ENCODE data around the gene SON.

Gene SON

DNA sequence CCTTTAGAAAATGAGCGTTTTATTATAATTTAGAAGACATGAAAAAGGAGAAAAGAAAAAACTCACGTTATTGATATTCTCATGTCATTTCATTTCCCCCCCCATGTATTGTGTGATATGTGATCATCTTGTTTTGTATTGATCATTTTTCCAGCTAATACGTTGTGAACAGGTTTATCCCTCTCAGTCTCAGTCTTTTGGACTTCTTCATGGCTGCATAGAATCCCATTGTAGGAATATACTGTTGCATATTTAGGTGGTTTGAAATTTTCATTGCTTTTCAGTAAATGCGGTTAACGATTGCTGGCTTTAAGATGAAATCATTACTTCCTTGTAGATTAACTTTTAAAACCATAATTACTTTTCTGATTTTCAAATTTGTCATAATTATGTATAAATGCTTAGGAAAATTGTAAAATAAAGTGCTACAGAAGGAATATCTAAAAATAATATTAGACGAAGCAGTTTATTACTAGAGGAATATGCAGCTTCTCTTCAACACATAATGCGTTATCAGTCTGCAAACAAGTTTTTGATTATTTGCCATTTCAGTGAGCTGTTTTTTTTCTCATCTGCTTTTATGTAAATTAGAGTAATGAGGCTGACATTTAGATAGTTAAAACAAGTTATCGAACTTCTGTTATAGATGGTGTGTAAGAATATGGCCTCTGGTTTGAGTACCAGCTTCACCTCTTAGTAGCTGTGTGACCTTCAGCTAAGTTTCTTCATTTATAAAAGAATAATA, 1.8 kb downstream of the SON start:
- in situ Hi-C loops (cut with MboI; ENCODE audit: low sequenced_read_pairs): no loop called here

DNA sequence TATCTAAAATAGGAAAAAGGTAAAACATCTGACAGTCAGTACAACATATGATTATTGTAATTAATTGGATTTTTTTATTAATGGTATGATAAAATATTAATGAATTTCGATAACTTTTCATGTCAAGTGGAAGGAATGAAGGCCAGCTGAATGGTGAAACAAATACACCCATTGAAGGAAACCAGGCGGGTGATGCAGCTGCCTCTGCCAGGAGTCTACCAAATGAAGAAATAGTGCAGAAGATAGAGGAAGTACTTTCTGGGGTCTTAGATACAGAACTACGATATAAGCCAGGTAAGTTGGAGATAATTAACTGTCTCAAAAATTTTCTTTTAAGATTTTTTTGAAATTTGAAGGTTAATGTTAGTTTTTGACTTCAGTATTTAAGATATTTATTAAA, 3.2 kb downstream of the SON start:
- in situ Hi-C loops (cut with MboI; ENCODE audit: low sequenced_read_pairs): no loop called here

DNA sequence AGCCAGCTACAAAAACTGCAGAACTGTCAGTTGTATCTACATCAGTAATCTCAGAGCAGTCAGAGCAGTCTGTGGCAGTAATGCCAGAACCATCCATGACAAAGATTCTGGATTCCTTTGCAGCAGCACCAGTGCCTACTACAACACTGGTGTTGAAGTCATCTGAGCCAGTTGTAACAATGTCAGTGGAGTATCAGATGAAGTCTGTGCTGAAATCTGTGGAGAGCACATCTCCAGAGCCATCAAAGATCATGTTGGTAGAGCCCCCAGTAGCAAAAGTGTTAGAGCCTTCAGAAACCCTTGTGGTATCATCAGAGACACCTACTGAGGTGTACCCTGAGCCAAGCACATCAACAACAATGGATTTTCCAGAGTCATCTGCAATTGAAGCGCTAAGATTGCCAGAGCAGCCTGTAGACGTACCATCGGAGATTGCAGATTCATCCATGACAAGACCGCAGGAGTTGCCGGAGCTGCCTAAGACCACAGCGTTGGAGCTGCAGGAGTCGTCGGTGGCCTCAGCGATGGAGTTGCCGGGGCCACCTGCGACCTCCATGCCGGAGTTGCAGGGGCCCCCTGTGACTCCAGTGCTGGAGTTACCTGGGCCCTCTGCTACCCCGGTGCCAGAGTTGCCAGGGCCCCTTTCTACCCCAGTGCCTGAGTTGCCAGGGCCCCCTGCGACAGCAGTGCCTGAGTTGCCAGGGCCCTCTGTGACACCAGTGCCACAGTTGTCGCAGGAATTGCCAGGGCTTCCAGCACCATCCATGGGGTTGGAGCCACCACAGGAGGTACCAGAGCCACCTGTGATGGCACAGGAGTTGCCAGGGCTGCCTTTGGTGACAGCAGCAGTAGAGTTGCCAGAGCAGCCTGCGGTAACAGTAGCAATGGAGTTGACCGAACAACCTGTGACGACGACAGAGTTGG, 7.3 kb downstream of the SON start:
- in situ Hi-C loops (cut with MboI; ENCODE audit: low sequenced_read_pairs): no loop called here

DNA sequence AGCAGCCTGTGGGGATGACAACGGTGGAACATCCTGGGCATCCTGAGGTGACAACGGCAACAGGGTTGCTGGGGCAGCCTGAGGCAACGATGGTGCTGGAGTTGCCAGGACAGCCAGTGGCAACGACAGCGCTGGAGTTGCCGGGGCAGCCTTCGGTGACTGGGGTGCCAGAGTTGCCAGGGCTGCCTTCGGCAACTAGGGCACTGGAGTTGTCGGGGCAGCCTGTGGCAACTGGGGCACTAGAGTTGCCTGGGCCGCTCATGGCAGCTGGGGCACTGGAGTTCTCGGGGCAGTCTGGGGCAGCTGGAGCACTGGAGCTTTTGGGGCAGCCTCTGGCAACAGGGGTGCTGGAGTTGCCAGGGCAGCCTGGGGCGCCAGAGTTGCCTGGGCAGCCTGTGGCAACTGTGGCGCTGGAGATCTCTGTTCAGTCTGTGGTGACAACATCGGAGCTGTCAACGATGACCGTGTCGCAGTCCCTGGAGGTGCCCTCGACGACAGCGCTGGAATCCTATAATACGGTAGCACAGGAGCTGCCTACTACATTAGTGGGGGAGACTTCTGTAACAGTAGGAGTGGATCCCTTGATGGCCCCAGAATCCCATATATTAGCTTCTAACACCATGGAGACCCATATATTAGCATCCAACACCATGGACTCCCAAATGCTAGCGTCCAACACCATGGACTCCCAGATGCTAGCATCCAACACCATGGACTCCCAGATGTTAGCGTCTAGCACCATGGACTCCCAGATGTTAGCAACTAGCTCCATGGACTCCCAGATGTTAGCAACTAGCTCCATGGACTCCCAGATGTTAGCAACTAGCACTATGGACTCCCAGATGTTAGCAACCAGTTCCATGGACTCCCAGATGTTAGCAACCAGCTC, 8.2 kb downstream of the SON start:
- in situ Hi-C loops (cut with MboI; ENCODE audit: low sequenced_read_pairs): no loop called here

DNA sequence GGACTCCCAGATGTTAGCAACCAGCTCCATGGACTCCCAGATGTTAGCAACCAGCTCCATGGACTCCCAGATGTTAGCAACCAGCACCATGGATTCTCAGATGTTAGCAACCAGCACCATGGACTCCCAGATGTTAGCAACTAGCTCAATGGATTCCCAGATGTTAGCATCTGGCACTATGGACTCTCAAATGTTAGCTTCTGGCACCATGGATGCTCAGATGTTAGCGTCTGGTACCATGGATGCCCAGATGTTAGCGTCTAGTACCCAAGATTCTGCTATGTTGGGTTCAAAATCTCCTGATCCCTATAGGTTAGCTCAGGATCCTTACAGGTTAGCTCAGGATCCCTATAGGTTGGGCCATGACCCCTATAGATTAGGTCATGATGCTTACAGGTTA, 8.8 kb downstream of the SON start:
- in situ Hi-C loops (cut with MboI; ENCODE audit: low sequenced_read_pairs): no loop called here

DNA sequence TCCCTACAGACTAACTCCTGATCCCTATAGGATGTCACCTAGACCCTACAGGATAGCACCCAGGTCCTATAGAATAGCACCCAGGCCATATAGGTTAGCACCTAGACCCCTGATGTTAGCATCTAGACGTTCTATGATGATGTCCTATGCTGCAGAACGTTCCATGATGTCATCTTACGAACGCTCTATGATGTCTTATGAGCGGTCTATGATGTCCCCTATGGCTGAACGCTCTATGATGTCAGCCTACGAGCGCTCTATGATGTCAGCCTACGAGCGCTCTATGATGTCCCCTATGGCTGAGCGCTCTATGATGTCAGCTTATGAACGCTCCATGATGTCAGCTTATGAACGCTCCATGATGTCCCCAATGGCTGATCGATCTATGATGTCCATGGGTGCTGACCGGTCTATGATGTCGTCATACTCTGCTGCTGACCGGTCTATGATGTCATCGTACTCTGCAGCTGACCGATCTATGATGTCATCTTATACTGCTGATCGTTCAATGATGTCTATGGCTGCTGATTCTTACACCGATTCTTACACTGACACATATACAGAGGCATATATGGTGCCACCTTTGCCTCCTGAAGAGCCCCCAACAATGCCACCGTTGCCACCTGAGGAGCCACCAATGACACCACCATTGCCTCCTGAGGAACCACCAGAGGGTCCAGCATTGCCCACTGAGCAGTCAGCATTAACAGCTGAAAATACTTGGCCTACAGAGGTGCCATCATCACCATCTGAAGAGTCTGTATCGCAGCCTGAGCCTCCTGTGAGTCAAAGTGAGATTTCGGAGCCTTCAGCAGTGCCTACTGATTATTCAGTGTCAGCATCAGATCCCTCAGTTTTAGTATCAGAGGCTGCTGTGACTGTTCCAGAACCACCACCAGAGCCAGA, 9.5 kb downstream of the SON start:
- in situ Hi-C loops (cut with MboI; ENCODE audit: low sequenced_read_pairs): no loop called here

DNA sequence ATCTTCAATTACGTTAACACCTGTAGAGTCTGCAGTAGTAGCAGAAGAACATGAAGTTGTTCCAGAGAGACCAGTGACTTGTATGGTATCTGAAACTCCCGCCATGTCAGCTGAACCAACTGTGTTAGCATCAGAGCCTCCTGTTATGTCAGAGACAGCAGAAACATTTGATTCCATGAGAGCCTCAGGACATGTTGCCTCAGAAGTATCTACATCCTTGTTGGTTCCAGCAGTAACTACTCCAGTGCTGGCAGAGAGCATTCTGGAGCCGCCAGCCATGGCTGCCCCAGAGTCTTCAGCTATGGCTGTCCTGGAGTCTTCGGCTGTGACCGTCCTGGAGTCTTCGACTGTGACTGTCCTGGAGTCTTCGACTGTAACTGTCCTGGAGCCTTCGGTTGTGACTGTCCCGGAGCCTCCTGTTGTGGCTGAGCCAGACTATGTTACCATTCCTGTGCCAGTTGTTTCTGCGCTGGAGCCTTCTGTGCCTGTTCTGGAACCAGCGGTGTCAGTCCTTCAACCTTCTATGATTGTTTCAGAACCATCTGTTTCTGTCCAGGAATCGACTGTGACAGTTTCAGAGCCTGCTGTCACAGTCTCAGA, 10.3 kb downstream of the SON start:
- in situ Hi-C loops (cut with MboI; ENCODE audit: low sequenced_read_pairs): no loop called here

DNA sequence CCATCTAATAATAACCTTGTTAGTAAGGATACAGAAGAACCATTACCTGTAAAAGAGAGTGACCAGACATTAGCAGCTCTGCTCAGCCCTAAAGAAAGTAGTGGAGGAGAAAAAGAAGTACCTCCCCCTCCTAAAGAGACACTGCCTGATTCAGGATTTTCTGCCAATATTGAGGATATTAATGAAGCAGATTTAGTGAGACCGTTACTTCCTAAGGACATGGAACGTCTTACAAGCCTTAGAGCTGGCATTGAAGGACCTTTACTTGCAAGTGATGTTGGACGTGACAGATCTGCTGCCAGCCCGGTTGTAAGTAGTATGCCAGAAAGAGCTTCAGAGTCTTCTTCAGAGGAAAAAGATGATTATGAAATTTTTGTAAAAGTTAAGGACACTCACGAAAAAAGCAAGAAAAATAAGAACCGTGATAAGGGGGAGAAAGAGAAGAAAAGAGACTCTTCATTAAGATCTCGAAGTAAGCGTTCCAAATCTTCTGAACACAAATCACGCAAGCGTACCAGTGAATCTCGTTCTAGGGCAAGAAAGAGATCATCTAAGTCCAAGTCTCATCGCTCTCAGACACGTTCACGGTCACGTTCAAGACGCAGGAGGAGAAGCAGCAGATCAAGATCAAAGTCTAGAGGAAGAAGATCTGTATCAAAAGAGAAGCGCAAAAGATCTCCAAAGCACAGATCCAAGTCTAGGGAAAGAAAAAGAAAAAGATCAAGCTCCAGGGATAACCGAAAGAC, 11.6 kb downstream of the SON start:
- in situ Hi-C loops (cut with MboI; ENCODE audit: low sequenced_read_pairs): no loop called here

DNA sequence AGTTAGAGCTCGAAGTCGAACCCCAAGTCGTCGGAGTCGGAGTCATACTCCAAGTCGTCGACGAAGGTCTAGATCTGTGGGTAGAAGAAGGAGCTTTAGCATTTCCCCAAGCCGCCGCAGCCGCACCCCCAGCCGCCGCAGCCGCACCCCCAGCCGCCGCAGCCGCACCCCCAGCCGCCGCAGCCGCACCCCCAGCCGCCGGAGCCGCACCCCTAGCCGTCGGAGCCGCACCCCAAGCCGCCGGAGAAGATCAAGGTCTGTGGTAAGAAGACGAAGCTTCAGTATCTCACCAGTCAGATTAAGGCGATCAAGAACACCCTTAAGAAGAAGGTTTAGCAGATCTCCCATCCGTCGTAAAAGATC, 12.1 kb downstream of the SON start:
- in situ Hi-C loops (cut with MboI; ENCODE audit: low sequenced_read_pairs): no loop called here

DNA sequence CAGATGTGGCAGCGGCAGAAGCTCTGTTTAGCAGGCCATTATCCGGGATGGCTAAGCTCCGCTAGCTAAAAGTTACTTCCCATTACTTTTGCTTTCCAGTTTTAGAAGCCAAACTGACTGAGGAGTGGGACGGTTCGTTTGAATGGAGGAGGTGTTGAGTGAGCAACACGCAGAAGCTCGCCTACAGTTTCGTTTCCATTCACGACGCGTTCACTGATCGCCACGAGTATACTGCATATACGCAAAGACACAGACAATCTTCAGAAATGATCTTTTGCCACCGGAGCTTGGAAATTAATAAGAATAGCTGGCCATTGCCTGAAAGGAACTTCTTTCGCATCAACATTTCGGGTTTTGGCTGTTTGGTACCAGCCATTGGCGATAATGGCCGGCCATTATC, 14.6 kb downstream of the SON start:
- in situ Hi-C loops (cut with MboI; ENCODE audit: low sequenced_read_pairs): no loop called here

DNA sequence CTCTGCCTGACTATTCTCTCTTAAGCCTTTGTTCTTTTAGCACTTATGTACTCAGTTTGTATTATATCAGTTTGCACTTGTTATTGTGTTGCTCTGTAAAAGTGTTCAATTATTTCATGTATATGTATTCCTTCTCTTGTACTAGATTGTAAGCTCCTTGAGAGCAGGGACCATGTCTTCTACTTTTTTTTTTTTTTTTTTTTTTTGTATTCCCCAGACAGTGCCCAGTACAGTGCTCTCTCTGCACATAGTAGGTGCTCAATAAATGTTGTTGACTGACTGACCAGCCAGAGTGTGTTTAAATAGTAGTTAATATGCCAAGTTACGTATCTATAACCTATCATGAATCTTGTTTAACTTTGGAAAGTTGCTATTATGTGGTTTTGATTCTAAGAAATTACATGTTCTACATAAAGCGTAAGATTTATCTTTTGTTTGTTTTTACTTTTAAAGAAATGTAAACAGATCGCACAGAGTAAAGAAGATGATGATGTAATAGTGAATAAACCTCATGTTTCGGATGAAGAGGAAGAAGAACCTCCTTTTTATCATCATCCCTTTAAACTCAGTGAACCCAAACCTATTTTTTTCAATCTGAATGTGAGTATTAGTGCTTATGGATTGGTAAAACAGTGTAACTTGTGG, 16.1 kb downstream of the SON start:
- in situ Hi-C loops (cut with MboI; ENCODE audit: low sequenced_read_pairs): no loop called here

DNA sequence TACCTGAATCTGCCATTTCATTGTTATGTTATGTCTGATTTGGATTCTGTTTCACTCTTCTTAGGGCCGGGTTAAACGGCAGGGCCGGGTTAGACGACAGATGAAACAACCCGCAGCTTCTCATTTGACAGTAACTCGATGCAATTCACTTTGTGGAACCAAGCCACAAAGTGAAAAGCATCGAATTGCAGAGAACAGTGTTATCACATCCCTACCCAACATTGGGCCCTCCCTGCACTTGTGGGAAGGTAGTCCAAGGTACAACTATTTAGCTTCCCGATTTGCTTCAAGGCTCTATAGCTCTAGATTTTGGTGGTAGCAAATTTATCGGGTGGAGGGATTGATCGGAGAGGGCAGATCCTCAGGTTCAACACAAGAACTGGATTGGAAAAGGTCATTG, 17.0 kb downstream of the SON start:
- in situ Hi-C loops (cut with MboI; ENCODE audit: low sequenced_read_pairs): no loop called here

DNA sequence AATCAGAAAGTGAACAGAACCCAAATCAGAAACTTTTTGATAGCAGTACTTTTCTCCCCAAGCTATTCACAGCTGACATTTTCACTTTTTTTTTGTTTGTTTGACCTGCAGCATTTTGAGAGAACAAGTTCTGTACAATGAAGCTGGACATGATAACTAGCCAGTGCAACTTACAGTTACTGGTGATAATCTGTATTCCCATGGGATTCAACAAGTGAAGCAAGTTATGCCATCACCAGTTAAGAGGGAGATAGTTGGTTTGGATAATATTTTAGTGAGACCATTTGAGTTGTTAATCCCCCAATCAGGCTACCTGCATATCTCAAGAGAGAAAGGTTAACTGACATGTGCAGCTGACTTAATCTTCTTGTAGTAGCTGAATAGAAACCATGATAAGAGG, 18.1 kb downstream of the SON start:
- in situ Hi-C loops (cut with MboI; ENCODE audit: low sequenced_read_pairs): no loop called here

DNA sequence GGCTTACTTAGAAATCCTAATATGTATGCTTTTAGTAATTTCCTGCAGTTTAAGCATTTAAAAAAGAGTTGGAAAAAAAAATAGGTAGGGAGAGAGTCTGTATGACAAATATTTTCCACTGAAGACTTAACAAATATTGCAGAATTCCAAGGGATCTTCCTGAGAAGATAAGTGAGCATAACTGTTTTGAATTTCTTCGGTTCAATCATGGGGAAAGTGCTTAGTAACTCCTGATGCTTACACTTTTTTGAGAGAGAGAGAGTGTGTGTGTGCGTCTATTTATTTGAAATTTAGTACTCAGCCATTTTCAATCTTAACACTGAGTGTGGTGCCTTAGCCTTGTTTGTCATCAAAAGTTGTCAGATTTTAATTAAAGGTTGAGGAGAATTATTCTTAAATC, 18.5 kb downstream of the SON start:
- in situ Hi-C loops (cut with MboI; ENCODE audit: low sequenced_read_pairs): no loop called here

DNA sequence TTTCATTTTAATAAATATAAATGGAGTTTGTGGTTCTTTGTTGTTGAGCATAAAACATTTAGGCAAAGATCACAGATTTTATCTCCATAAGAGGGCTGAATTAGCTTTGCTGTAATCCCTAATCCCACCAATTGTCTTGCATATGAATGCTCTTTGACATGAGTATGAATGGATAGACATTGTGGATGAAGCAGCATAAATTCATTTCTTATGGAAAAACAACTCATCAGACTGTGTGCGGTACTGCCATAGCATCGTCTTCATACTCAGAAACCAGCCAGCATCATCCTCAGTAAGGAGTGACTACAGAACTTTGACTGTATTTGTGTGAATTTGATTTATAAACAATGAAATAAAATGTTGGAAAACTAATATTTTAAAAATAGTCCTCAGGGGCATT, 19.6 kb downstream of the SON start:
- in situ Hi-C loops (cut with MboI; ENCODE audit: low sequenced_read_pairs): no loop called here

DNA sequence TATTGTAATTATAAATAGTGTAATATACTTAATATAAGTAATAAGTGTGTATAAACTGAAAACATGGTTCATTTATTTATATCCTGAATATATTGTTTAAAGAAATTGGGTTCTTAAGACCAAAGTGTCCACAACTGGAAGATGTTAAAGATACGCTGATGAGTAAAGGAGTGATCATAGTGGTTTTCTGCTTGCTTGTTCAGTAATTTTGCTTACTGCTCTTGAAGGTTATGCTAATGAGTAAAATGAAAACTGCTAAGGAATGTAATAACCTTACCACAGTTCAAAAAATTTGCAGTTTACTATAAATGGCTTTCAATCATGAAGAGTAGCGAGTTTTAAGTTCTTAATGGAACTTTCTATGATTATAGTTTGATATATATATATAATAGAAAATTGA, 23.7 kb downstream of the SON start:
- in situ Hi-C loops (cut with MboI; ENCODE audit: low sequenced_read_pairs): no loop called here

DNA sequence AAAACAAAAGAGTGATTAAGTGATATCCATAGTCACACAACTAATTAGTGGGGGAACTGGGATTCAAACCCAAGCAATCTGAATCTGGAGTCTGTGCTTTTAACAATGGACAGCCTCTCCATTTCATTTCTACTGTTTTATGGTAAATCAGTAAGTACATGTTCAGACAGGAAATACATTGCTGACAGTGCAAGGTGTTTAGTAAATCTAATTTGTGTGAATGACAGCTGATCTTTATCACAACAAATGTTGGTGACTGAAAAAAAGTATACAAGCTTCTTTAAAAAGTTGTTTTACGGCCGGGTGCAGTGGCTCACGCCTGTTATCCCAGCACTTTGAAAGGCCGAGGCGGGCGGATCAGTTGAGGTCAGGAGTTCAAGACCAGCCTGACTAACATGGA, 25.1 kb downstream of the SON start:
- in situ Hi-C loops (cut with MboI; ENCODE audit: low sequenced_read_pairs): no loop called here

DNA sequence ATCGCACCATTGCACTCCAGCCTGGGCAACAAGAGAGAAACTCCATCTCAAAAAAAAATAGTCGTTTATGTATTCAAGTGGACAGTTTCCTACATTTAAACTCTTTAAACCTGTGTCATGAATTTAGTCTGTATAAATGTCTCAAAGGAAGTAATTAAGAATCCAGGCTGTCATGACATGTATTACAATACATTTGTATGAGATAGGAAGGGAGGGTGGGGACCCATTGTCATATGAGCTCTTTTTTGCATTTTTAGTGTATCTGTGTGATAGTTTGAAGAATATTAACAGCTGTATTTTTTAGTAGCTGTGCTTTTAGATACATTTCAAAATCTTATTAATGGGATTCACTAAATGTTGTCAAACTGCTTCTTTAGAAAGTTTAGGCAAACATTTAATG, 25.6 kb downstream of the SON start:
- in situ Hi-C loops (cut with MboI; ENCODE audit: low sequenced_read_pairs): no loop called here

DNA sequence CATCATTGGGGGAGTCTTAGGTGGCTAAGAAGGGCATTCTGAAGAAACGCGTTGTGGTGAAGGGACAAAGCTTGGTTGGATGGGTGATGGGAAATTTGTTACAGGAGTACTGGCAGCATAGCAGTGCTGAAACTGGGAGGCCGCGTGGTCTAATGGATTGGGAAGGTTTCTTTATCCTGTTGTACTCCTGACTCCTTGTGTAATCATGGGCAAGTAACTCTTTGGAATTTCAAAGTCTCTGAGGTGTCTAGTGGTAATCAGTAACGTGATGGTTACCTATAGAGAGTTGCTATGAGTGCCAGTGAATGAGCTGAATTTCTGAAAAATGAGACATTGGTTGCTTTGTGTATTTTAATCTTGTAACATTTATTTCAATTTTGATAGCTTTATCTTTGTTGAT, 27.2 kb downstream of the SON start:
- in situ Hi-C loops (cut with MboI; ENCODE audit: low sequenced_read_pairs): no loop called here

All from HL-60/S4 (cell line).